ENCODE measurements around the gene CAVIN3. TPM values are rescaled to one million over a fixed set of nuclear protein-coding genes. Genes with fewer than 3 reads are reported as not detected.

The CAVIN3 gene
- total RNA-seq, 1 donor from 2014 or later = 2.9 TPM

- no peak for DNase-seq (ENCODE audit: low spot score)
- Mint-ChIP-seq H3K4me1 (peaks cover 31% of the 10 kb centered on the region), H3K4me3 (no peak overlapping the region), H3K27ac (no peak overlapping the region), H3K27me3 (ENCODE audit: insufficient read depth, low read depth) (peaks cover 6% of the 10 kb centered on the region), H3K9me3 (no peaks in the 10 kb centered on the region), H3K36me3 (no peaks in the 10 kb centered on the region)
- H4K20me1 ChIP-seq (ENCODE audit: low read depth) = no peaks in the 10 kb centered on the region
- peaks cover 56% of the 10 kb centered on the region for H3F3A ChIP-seq (ENCODE audit: low read depth)
- peaks cover 54% of the 10 kb centered on the region for H3K4me1 ChIP-seq
- H3K79me2 ChIP-seq (ENCODE audit: low read depth) = no peaks in the 10 kb centered on the region
- H3K4me3 ChIP-seq = no peak overlapping the region
- no peaks in the 10 kb centered on the region for H3K27me3 ChIP-seq
- no peak overlapping the region for H3K9ac ChIP-seq
- H3K9me3 ChIP-seq (ENCODE audit: low read depth) = no peaks in the 10 kb centered on the region
- no peak overlapping the region for H3K4me2 ChIP-seq
- no peak overlapping the region for H2AFZ ChIP-seq (replicated peaks)
- H3K27ac ChIP-seq = no peak overlapping the region
- no peak for TF ChIP-seq EZH2 (IDR thresholded peaks at IDR 0.05)
- TF ChIP-seq, protein P1, sequence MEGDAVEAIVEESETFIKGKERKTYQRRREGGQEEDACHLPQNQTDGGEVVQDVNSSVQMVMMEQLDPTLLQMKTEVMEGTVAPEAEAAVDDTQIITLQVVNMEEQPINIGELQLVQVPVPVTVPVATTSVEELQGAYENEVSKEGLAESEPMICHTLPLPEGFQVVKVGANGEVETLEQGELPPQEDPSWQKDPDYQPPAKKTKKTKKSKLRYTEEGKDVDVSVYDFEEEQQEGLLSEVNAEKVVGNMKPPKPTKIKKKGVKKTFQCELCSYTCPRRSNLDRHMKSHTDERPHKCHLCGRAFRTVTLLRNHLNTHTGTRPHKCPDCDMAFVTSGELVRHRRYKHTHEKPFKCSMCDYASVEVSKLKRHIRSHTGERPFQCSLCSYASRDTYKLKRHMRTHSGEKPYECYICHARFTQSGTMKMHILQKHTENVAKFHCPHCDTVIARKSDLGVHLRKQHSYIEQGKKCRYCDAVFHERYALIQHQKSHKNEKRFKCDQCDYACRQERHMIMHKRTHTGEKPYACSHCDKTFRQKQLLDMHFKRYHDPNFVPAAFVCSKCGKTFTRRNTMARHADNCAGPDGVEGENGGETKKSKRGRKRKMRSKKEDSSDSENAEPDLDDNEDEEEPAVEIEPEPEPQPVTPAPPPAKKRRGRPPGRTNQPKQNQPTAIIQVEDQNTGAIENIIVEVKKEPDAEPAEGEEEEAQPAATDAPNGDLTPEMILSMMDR (IDR thresholded peaks at IDR 0.05) = peak; percentile 3
- no peaks in the 10 kb centered on the region for H3K36me3 ChIP-seq
Observed at GRCh38 chr11:6323291-6323905, 3.1 kb upstream of the CAVIN3 start.

DNA sequence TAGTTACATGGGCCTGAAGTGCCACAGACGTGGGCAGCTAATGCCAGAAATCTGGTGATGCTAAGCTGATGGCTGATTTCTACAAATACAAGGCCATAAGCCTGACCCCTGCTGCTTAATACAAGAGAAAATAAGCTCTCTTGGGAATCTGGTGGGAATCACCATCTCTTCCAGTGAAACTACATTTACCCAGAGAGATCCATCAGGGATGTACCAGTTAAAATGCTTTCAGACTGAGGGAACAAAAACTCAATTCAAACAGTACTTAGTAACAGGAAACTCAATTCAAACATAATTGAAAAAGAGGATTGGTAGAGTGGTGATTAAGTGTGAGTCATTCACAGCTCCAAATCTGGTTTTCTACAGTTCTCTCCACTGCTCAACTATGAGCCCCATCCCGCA, 1.7 kb upstream of the CAVIN3 start:
- no peaks in the 10 kb centered on the region for H3K36me3 ChIP-seq
- H3K4me1 ChIP-seq = peaks cover 52% of the 10 kb centered on the region
- Mint-ChIP-seq H3K9me3 (no peaks in the 10 kb centered on the region), H3K4me1 (peaks cover 34% of the 10 kb centered on the region), H3K4me3 (peak overlapping the region; percentile 11), H3K27ac (peak overlapping the region; percentile 88), H3K36me3 (no peaks in the 10 kb centered on the region), H3K27me3 (ENCODE audit: insufficient read depth, low read depth) (peaks cover 14% of the 10 kb centered on the region)
- peak overlapping the region; percentile 68 for H3K27ac ChIP-seq
- no peak overlapping the region for H3K9ac ChIP-seq
- no peaks in the 10 kb centered on the region for H3K27me3 ChIP-seq
- no peaks in the 10 kb centered on the region for H3K9me3 ChIP-seq (ENCODE audit: low read depth)
- peak overlapping the region; percentile 54 for H3K4me2 ChIP-seq
- DNase-seq (ENCODE audit: low spot score) = peak; percentile 67
- no peaks in the 10 kb centered on the region for H3K79me2 ChIP-seq (ENCODE audit: low read depth)
- peaks cover 64% of the 10 kb centered on the region for H3F3A ChIP-seq (ENCODE audit: low read depth)
- TF ChIP-seq EZH2 (IDR thresholded peaks at IDR 0.05) = no peak
- TF ChIP-seq EZH2phosphoT487 (IDR thresholded peaks at IDR 0.05) = no peak
- TF ChIP-seq, protein P1 (IDR thresholded peaks at IDR 0.05) = no peak
- no peak overlapping the region for H2AFZ ChIP-seq (replicated peaks)
- no peaks in the 10 kb centered on the region for H4K20me1 ChIP-seq (ENCODE audit: low read depth)
- H3K4me3 ChIP-seq = no peak overlapping the region

DNA sequence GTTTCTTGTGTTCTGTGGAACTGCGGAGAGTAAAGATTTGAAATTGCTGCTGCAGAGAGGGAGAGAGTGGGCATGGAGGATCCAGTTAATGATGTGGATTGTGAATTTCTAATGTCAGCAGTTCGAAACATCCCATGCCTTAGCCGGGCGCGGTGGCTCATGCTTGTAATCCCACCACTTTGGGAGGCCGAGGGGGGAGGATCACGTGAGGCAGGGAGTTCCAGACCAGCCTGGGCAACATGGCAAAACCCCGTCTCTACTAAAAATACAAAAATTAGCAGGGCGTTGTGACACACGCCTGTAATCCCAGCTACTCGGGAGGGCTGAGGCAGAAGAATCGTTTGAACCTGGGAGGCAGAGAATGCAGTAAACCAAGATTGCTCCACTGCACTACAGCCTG, 1.1 kb upstream of the CAVIN3 start:
- no peaks in the 10 kb centered on the region for H3K9me3 Mint-ChIP-seq
- H3K4me1 Mint-ChIP-seq = peaks cover 34% of the 10 kb centered on the region

More for the DNA sequence above, 1.1 kb upstream of the CAVIN3 start:
- peaks cover 62% of the 10 kb centered on the region for H3F3A ChIP-seq (ENCODE audit: low read depth)
- H3K27ac ChIP-seq = peak overlapping the region; percentile 39
- peak; percentile 14 for DNase-seq (ENCODE audit: low spot score)
- no peaks in the 10 kb centered on the region for H3K36me3 Mint-ChIP-seq
- H2AFZ ChIP-seq (replicated peaks) = no peak overlapping the region
- H3K9me3 ChIP-seq (ENCODE audit: low read depth) = no peaks in the 10 kb centered on the region
- no peak overlapping the region for H3K9ac ChIP-seq
- no peaks in the 10 kb centered on the region for H3K27me3 ChIP-seq
- no peaks in the 10 kb centered on the region for H3K36me3 ChIP-seq
- H3K27ac Mint-ChIP-seq = peak overlapping the region; percentile 1
- H3K79me2 ChIP-seq (ENCODE audit: low read depth) = no peaks in the 10 kb centered on the region
- no peak overlapping the region for H3K4me3 Mint-ChIP-seq
- H4K20me1 ChIP-seq (ENCODE audit: low read depth) = no peaks in the 10 kb centered on the region
- TF ChIP-seq EZH2phosphoT487 (IDR thresholded peaks at IDR 0.05) = no peak
- TF ChIP-seq, protein P1 (IDR thresholded peaks at IDR 0.05) = no peak
- no peak for TF ChIP-seq EZH2 (IDR thresholded peaks at IDR 0.05)
- H3K4me3 ChIP-seq = no peak overlapping the region
- H3K4me2 ChIP-seq = peak overlapping the region; percentile 78
- H3K27me3 Mint-ChIP-seq (ENCODE audit: insufficient read depth, low read depth) = peaks cover 15% of the 10 kb centered on the region
- H3K4me1 ChIP-seq = peaks cover 45% of the 10 kb centered on the region

Measured in neural progenitor cell (in vitro differentiated cells).